ENCODE measurements around the gene FAM120B.

FAM120B gene

DNA sequence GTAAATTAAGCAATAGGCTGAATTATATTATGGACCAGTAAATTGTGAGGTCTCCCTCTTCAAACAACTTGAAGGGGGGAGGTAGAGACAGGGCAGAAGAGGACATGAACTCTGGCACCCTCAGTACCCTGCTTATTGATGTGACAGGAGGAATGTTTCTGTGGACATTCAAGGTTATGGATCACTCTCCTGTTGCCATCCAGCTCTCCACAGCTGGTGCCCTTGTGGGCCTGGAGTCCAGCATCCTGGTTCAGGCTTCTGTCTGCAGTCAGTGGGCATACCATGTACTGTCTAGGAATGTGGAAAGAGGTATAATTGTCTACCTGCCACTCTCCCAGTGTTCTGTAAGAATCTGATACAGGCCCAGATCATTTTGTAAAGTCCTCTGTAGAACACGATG lies 55.6 kb downstream of the FAM120B start:
- no peak for DNase-seq

DNA sequence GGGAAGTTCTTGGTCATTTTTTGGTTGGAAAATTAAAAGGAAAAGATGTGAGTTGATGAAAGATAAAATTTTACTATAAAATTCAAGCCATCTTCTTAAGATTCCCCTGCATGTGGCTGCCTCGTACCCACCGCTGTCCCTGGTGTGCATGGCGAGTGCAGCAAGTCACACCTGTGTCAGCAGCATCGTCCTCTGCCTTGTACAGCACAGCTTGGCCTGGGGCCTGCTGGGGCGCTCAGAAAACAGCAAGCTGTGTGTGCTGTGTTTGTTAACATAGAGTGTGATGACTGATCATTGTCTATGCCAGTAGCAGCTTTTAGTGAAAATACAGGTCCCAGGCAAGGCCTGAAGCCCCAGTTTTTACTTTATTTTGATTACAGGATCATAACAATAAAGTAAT lies 56.7 kb downstream of the FAM120B start:
- no peak for DNase-seq

DNA sequence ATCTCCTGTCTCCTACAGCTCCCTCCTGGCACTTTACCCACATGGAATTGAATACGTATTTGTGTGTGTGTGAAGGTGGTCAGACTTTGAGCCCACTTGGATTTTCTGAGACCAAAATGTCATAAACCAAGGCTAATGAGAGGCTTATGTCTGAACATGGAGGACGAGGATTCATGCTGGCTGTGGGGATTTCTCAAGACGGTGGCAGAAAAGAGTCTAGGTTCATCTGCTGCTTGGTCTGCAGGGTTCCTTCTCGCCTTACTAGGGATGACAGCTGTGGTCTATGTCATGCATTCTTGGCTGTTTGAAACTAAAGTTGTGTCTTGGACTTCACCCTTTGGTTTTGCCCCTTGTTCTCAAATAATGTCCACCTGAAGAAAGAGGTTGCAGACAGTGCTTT lies 58.6 kb downstream of the FAM120B start:
- no peak for DNase-seq

DNA sequence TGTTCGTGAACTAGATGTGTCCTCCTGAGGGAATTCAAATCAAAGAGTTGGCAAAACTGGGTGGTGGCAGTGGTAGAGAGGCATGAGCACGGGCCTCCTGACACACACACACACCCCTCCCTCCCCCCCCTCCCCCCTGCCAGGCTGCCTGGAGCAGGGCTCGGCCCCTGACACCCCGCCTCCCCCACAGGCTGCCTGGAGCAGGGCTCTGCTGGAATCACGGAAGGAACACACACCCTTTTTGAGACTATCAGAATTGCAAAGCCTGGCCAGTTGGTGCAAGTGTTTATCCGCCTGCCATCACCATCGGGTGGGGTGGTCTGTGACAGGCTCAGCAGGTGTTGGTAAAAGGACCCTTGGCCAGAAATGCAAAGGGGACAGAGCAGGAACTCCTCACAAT lies 59.0 kb downstream of the FAM120B start:
- DNase-seq = no peak

DNA sequence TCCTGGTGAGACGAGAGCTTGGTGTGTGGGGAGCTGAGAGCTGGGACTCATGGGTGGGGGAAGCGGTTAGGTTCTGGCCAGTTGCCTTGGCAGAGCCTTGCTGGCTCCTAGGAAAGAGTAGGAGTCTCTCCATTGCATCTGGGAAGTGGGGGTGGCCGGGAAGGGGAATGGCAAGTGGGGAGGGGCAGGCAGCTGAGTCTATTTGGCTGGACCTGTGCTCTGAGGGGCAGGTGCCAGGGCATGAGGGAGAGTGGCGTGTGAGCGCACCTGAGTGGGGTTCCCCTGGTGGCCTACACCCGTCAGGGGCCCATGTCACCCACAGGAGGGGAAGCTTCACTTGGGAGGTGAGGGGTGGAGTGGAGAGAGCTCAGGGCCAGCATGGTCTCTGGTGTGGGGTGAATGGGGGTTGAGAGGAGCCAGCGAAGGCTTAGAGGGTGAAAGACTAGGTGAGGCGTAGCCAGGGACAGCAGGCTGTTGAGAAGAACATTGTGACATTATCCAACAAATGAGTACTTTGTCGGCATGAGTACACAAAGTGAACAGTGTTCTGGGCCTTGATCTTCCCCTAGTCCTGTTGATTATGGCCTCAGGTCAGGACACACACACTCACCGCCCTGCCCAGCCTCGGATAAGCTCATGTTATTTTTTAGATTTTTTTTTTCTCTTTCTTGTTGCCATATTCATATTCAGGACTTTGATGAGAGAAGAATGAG lies 59.8 kb downstream of the FAM120B start:
- no peak for DNase-seq

DNA sequence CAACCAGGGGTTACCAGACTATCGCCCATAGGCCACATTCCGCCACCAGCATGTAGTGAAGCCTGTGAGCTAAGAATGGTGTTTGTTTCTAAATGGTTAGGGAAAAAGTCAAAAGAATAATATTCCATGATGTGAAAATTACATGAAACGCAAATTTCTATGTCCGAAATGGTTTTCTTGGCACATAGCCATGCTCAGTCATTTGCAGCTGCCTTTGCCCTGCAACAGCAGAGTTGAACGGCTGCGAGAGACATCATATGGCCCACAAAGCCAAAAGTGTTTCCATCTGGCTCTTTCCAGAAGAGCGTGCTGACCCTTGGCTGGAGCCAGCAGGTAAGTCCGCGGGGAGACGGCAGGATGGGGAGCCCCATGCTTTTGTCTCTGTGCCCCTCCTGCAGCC lies 60.7 kb downstream of the FAM120B start:
- peak; percentile 27 for DNase-seq

- DNase-seq = no peak
These were observed 62.0 kb downstream of the FAM120B start for GRCh38 chr6:170368544-170368943.

DNA sequence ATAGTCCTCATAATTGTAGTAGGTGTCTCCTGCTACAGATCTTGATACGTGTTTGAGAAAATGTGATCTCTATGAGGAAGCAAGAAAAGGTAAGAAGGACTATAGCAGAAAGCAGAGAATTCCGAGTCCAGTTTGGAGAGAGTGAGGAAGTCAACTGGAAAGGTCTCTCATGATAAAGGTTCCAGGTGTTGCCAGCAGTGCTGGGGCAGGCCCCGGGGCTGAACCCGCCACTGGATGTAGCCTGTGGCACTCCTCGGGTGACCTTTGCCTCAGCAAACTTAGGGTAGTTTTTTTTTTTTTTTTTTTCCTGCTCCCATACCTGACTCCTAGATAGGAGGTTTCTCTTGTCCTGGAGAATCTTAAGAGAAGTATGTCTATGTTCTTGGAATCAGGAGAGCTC lies 62.8 kb downstream of the FAM120B start:
- no peak for DNase-seq

DNA sequence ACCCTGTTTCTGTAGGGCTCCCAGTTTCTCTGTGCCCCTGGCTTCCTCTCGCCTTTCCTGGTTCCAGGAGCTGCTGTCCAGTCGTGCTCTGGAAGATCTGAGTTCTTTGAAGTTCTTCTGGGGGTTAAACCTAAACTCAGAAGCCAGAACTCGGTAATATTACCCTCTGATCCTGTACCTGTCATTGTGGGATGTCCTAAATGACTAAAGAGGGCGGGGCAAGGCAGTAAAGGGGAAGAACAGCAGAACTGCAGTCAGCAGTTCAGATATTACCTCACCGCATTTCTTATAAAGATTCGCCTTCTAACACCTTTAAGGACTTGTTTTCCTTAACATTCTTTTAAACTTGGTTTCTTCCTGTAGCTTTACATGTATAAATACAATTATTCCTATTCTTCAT lies 63.9 kb downstream of the FAM120B start:
- no peak for DNase-seq

DNA sequence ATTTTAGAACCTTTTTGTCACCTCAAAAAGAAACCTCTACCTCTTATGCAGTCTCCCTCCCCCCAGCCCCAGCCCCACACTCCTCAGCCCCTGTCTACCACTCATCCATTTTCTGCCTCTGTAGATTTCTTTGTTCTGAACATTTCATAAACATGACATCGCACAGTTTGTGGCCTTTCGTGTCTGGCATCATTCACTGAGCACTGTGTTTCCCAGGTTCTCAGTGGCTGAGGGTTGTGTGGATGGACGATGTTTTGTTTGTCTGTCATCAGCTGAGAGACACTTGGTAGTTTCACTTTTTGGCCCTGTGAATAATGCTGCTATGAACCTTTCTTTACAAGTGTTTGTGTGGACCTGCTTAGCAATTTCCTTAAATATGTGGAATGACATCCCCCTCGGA lies 64.5 kb downstream of the FAM120B start:
- no peak for DNase-seq

DNA sequence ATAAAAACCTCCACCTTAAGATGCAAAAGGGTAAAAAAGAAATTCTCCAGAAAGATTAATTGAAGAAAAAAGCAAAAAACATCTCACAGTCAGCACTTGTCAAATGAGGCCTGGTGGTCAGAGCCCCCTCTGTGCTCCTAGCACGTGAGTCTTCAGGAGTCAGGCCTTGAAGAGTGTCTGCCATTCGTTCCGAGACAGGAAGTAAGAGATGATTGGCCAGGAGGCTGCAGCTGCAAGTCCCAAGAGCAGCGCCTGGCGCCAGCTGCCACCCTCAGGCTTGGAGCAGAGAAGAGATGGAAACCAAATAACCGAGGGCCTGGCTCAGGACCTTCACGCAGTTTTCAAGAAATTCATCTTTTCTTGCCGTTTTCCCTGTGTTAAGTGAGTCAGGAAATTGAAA lies 65.0 kb downstream of the FAM120B start:
- no peak for DNase-seq

- DNase-seq = no peak
These were observed 66.1 kb downstream of the FAM120B start for GRCh38 chr6:170372380-170373325.

GRCh38 chr6:170374571-170375444 lies 68.2 kb downstream of the FAM120B start:
- DNase-seq = no peak

DNA sequence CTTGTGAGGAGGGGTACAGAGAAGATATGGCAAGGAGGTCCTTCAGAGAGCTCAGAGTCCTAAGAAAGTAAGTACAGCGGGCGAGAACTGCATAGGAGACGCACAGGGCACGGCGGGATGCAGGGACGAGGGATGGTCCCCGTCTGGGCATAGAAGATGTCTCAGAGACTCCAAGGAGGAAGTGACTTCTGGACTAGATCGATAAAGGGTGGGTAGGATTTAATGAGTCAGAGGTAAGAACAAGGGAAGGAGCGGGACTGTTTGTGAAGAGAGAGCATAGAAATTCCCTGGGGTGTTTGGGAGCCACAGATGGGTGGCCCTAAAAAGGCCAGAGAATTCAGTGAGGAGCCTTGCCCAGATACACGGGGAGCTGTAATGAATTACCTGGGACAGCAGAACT lies 69.1 kb downstream of the FAM120B start:
- no peak for DNase-seq

- no peak for DNase-seq
These were observed 70.0 kb downstream of the FAM120B start for GRCh38 chr6:170376386-170377043.

- no peak for DNase-seq
These were observed 71.9 kb downstream of the FAM120B start for GRCh38 chr6:170378502-170378901.

- DNase-seq = no peak
These were observed 75.0 kb downstream of the FAM120B start for GRCh38 chr6:170381562-170381961.

- no peak for DNase-seq
These were observed 77.0 kb downstream of the FAM120B start for GRCh38 chr6:170383466-170384035.

- no peak for DNase-seq
These were observed 78.9 kb downstream of the FAM120B start for GRCh38 chr6:170385506-170385905.

DNA sequence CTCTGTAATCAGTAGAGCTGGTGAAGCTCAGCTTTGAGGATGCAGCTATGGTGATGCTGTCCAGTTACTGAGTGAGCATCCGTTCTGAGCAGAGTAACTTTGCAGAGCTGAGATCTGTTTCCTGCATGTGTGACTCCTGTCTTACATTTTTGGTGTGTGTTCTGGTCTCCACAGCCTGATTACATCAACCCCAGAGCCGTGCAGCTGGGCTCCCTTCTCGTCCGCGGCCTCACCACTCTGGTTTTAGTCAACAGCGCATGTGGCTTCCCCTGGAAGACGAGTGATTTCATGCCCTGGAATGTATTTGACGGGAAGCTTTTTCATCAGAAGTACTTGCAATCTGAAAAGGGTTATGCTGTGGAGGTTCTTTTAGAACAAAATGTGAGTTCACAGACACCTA lies 81.6 kb downstream of the FAM120B start:
- DNase-seq = no peak

DNA sequence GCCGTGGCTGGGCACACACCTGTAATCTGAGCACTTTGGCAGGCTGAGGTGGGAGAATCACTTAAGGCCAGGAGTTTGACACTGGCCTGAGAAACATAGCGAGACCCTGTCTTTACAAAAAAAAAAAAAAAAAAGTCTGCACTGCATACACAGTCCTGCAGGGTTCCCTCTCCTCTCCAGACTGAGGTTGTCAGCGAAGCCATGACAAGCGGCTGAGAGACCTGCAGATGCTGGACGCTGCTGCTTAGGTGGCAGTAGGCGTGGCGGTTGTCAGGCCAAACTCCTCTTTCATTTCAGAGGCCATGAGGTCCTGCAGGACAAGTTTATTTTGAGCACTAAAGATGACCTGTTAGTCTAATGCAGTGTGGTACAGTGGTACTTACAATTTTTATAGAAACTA lies 86.5 kb downstream of the FAM120B start:
- DNase-seq = no peak

GRCh38 chr6:170393807-170394399 lies 87.3 kb downstream of the FAM120B start:
- no peak for DNase-seq
